Measurements from ENCODE around the gene TCEANC2.

- TF ChIP-seq MAX (IDR thresholded peaks at IDR 0.05; ENCODE audit: low read depth, low read length) = no peak
- TF ChIP-seq CTCF (IDR thresholded peaks at IDR 0.05; ENCODE audit: low read depth, low read length) = no peak
Observed at GRCh38 chr1:54100500-54100899, 47.1 kb downstream of the TCEANC2 start.
